Keratinocyte (primary cell): Measurements from ENCODE around the gene HLA-DMA. TPM values are rescaled to one million over a fixed set of nuclear protein-coding genes. Genes with fewer than 3 reads are reported as not detected.

ENCODE experiments used
- DNase-seq: peaks from one replicate; pipeline ENCODE4 v3.0.0-alpha.2; 2011; ENCODE audit warnings: low read depth, missing footprints, low spot score
- FAIRE-seq: peaks from 2 replicates; lab custom pipeline; 2011; peaks lifted over from hg19 to GRCh38; lab: Jason Lieb, UNC
- H2AFZ ChIP-seq: 2 replicates; pipeline ENCODE4 v1.6.0; 2012; ENCODE audit warnings: low read length, control low read depth, inconsistent platforms; ENCODE audit not compliant: control insufficient read depth
- H3K27ac ChIP-seq: 2 replicates; pipeline ENCODE4 v1.5.1; 2011; ENCODE audit warnings: low read length; ENCODE audit not compliant: control insufficient read depth, insufficient read depth
- H3K27me3 ChIP-seq: 3 replicates; pipeline ENCODE4 v1.6.0; 2011; ENCODE audit warnings: low read length; ENCODE audit not compliant: control insufficient read depth, insufficient read depth; ENCODE audit errors: extremely low read depth
- H3K36me3 ChIP-seq, 2 experiments: 2 replicates in 1 of 2; 3 replicates in 1 of 2; pipeline ENCODE4 v1.5.1; 2011; ENCODE audit warnings: low read length in 2 of 2, mild to moderate bottlenecking in 1 of 2; ENCODE audit not compliant: control insufficient read depth in 2 of 2, insufficient read depth in 2 of 2; ENCODE audit errors: extremely low read depth in 1 of 2
- H3K4me1 ChIP-seq: 3 replicates; pipeline ENCODE4 v1.5.1; 2011; ENCODE audit warnings: low read length; ENCODE audit not compliant: control insufficient read depth, insufficient read depth; ENCODE audit errors: extremely low read depth
- H3K4me2 ChIP-seq: 3 replicates; pipeline ENCODE4 v1.6.0; 2011; ENCODE audit warnings: low read depth, low read length; ENCODE audit not compliant: control insufficient read depth, insufficient read depth; ENCODE audit errors: extremely low read depth
- H3K4me3 ChIP-seq, 3 experiments: fragments of 200-600 bp in 1 of 3; sonication (generic) in 1 of 3; 2 replicates in 2 of 3; 3 replicates in 1 of 3; pipeline ENCODE4 v1.5.1; 2011 to 2016; ENCODE audit warnings: low read length in 3 of 3, mild to moderate bottlenecking in 3 of 3, control low read depth in 2 of 3, inconsistent platforms in 1 of 3, low read depth in 1 of 3, mixed read lengths in 1 of 3, mixed run types in 1 of 3, moderate library complexity in 1 of 3; ENCODE audit not compliant: control insufficient read depth in 2 of 3, insufficient read depth in 2 of 3; ENCODE audit errors: extremely low read depth in 1 of 3
- H3K79me2 ChIP-seq: 2 replicates; pipeline ENCODE4 v1.6.0; 2012; ENCODE audit warnings: low read length; ENCODE audit not compliant: control insufficient read depth, insufficient read depth
- H3K9ac ChIP-seq: 3 replicates; pipeline ENCODE4 v1.6.0; 2011; ENCODE audit warnings: low read length; ENCODE audit not compliant: control insufficient read depth, insufficient read depth; ENCODE audit errors: extremely low read depth
- H3K9me1 ChIP-seq: 3 replicates; pipeline ENCODE4 v1.6.0; 2011; ENCODE audit warnings: low read length; ENCODE audit not compliant: control insufficient read depth, insufficient read depth; ENCODE audit errors: extremely low read depth
- H3K9me3 ChIP-seq: 2 replicates; pipeline ENCODE4 v1.5.1; 2012; ENCODE audit warnings: low read depth, low read length; ENCODE audit not compliant: control insufficient read depth
- H4K20me1 ChIP-seq: 3 replicates; pipeline ENCODE4 v1.6.0; 2011; ENCODE audit warnings: low read length; ENCODE audit not compliant: control insufficient read depth, insufficient read depth; ENCODE audit errors: extremely low read depth
- CTCF ChIP-seq, 3 experiments: IDR thresholded peaks in 1 of 3; conservative IDR thresholded peaks in 1 of 3; optimal IDR thresholded peaks in 1 of 3; 2 replicates in 2 of 3; 3 replicates in 1 of 3; pipeline versions ENCODE3 to v1.5.1; 2011; ENCODE audit warnings: low read length in 3 of 3, mild to moderate bottlenecking in 3 of 3, moderate library complexity in 2 of 3, control low read depth in 1 of 3, inconsistent platforms in 1 of 3; ENCODE audit not compliant: insufficient read depth in 2 of 3; ENCODE audit errors: extremely low read depth in 1 of 3
- EZH2 ChIP-seq: IDR thresholded peaks from one replicate; pipeline ENCODE4 v1.6.1; 2012; ENCODE audit warnings: inconsistent platforms, mild to moderate bottlenecking, low read length, moderate library complexity
- dilution Hi-C: fragments of 300-500 bp; cut with MboI; formaldehyde crosslinking; loops from one replicate; pipeline ENCODE4 v1.7.0; 2020; ENCODE audit warnings: low sequenced_read_pairs; ENCODE audit not compliant: extremely low pct_ligation_motif_present
- polyA plus RNA-seq, 5 experiments: library from polyadenylated mRNA; depleted of rRNA in 3 of 5; stranded (reverse) in 3 of 5; stranded (forward) in 1 of 5; unstranded in 1 of 5; fragments of >200 nt; gene quantifications; 1 replicate in 1 of 5; 2 replicates in 3 of 5; 3 replicates in 1 of 5; pipeline versions ENCODE4 v1.2.1 to v1.2.3, GENCODE V29; 2011 to 2012; ENCODE audit warnings: missing spikeins in 2 of 5, low read depth in 1 of 5, low replicate concordance in 1 of 5

HLA-DMA gene
- polyA plus RNA-seq, 1 donor (not counting 4 experiments of a cell fraction or from before 2014, with no cell fraction given) = 2.6 TPM

- no peaks in the 10 kb centered on the region for H3K9me3 ChIP-seq
- no peak overlapping the region for H2AFZ ChIP-seq
- H3K4me2 ChIP-seq = no peak overlapping the region
- peaks cover 15% of the 10 kb centered on the region for H3K4me1 ChIP-seq
- H3K79me2 ChIP-seq = peaks cover 36% of the 10 kb centered on the region
- peaks cover 45 to 56% of the 10 kb centered on the region in 2 experiments for H3K36me3 ChIP-seq
- H3K27me3 ChIP-seq = no peaks in the 10 kb centered on the region
- peaks cover 10% of the 10 kb centered on the region for H3K9me1 ChIP-seq
- peaks cover 58% of the 10 kb centered on the region for H4K20me1 ChIP-seq
- no peak for FAIRE-seq
- no peak overlapping the region for H3K27ac ChIP-seq
- no peak for TF ChIP-seq CTCF (optimal IDR thresholded peaks at IDR 0.05 in 1 of 3, IDR thresholded peaks at IDR 0.05 in 1 of 3, conservative IDR thresholded peaks at IDR 0.05 in 1 of 3; ENCODE audit: extremely low read depth in 1 of 3, insufficient read depth in 2 of 3, low read length in 3 of 3)
- no peak for TF ChIP-seq EZH2
- dilution Hi-C loops = no loop called here
- DNase-seq = no peak
- H3K4me3 ChIP-seq = no peak overlapping the region
- no peak overlapping the region for H3K9ac ChIP-seq
These were observed 27.7 kb upstream of the HLA-DMA start for GRCh38 chr6:32980488-32981038.

DNA sequence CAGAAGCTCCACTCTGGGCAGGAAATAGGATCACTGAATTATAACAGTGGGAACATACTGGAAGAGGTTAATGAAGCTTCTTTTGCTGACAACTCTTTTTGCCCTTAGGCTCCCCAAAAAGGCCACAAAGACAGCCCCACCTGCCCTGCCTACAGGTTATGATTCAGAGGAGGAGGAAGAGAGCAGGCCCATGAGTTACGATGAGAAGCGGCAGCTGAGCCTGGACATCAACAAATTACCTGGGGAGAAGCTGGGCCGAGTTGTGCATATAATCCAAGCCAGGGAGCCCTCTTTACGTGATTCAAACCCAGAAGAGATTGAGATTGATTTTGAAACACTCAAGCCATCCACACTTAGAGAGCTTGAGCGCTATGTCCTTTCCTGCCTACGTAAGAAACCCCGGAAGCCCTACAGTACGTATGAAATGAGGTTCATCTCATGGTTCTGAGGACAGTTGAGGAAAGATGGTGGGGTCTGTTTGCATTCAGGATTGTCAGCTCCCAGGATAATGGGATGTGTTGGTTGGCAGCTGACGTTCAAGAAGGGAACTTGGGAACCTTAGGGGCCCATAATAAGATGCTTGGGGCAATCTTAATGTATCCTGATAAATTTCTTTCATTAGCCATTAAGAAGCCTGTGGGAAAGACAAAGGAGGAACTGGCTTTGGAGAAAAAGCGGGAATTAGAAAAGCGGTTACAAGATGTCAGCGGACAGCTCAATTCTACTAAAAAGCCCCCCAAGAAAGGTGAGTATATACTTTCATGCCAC, 27.0 kb upstream of the HLA-DMA start:
- H2AFZ ChIP-seq = no peak overlapping the region
- no peak overlapping the region for H3K27ac ChIP-seq
- H3K36me3 ChIP-seq = peaks cover 46 to 63% of the 10 kb centered on the region in 2 experiments
- H3K4me2 ChIP-seq = no peak overlapping the region
- TF ChIP-seq EZH2 (no peak), CTCF (optimal IDR thresholded peaks at IDR 0.05 in 1 of 3, IDR thresholded peaks at IDR 0.05 in 1 of 3, conservative IDR thresholded peaks at IDR 0.05 in 1 of 3; ENCODE audit: extremely low read depth in 1 of 3, insufficient read depth in 2 of 3, low read length in 3 of 3) (no peak)
- H3K4me1 ChIP-seq = peaks cover 21% of the 10 kb centered on the region
- H3K9ac ChIP-seq = no peak overlapping the region
- H3K9me3 ChIP-seq = no peaks in the 10 kb centered on the region
- H3K79me2 ChIP-seq = peaks cover 43% of the 10 kb centered on the region
- DNase-seq (no peak), FAIRE-seq (no peak)
- dilution Hi-C loops = no loop called here
- H4K20me1 ChIP-seq = peaks cover 64% of the 10 kb centered on the region
- no peaks in the 10 kb centered on the region for H3K27me3 ChIP-seq
- H3K9me1 ChIP-seq = peaks cover 10% of the 10 kb centered on the region
- no peak overlapping the region for H3K4me3 ChIP-seq
